Activated CD4-positive, alpha-beta T cell treated with anti-CD3 and anti-CD28 coated beads, Interleukin-2, amount 50 U/mL, for 1 hour (primary cell): ENCODE measurements around the gene SLC29A1.

ENCODE experiments used
- DNase-seq: peaks from one replicate; pipeline ENCODE4 v3.0.0-alpha.2; 2020

SLC29A1 gene

GRCh38 chr6:44270526-44271405 is 47.4 kb downstream of the SLC29A1 start:
- DNase-seq: no peak

DNA sequence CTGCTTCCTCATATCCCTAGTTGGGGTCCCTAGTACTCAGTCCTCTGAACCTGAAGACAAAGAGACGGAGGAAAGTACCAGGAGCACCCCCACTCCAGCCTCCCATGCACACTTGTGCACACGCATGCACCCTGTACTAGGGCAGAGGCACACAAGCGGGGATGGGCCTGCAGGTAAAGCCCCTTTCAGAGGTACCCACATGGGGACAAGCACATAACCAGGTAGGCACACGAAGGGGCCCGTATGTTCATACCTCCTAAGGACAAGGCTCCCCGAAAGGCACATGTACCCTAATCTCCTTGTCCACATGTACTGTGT is 48.0 kb downstream of the SLC29A1 start:
- no peak for DNase-seq

DNA sequence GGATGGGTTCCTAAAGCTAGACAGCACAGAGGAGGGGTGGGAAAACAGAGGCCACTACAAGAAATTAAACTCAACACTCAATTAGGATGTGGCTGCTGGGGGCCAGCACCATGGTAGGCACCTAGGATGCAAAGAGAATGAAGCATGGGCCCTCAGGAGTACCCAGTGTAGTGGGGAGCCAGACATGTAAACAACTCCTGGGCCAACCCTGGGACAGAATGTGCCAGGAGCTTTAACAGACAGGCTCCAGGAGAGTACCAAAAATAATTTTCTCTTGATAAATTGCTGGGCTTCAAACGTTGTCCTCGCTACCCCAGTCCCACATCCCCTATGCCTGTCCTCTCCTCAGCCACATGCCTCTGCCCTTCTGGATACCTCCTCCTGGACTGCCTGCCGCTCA is 48.5 kb downstream of the SLC29A1 start:
- no peak for DNase-seq

GRCh38 chr6:44272529-44272928 is 49.1 kb downstream of the SLC29A1 start:
- no peak for DNase-seq

- DNase-seq: no peak
Measured at GRCh38 chr6:44272999-44273566, 49.7 kb downstream of the SLC29A1 start.

DNA sequence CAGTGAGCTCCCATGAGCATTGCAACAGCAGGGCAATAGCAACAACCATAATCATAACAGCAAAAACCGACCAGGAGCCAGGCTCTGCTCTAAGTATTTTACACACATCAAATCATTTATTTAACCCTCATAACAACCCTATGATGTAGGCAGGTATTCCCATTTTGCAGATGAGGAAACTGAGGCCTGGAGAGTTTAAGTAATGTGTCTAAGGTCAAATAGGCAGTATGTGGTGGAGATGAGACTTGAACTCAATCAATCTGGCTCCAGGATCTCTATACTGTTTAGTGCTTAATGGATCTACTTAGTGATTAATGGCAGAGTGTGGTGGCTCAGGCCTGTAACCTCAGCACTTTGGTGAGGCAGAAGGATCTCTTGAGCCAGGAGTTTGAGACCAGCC is 50.2 kb downstream of the SLC29A1 start:
- DNase-seq: no peak

GRCh38 chr6:44275271-44275748 is 51.9 kb downstream of the SLC29A1 start:
- no peak for DNase-seq

- no peak for DNase-seq
Measured at GRCh38 chr6:44275749-44276648, 52.6 kb downstream of the SLC29A1 start.

GRCh38 chr6:44276667-44277640 is 53.6 kb downstream of the SLC29A1 start:
- DNase-seq: no peak

DNA sequence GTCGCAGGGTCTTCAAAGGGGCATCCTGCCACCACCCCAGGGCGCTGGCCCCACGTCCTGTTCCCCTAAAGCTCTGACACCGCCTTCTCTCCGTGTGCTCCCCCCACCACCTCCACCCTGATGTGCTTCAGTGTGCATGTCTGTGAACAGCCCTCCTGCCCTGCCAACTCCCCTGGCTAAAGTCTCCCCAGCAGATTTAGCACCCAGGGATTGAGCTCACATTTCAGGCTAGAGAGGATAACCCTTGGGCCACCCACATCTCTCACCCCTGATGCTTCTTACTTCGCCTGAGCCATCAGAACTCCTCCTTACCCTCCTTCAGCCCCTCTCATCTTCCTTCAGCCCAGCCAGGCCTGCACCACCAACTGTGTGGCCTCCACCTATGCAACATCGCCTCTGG is 54.4 kb downstream of the SLC29A1 start:
- no peak for DNase-seq

GRCh38 chr6:44278315-44278714 is 54.9 kb downstream of the SLC29A1 start:
- no peak for DNase-seq

- no peak for DNase-seq
Measured at GRCh38 chr6:44278774-44279697, 55.6 kb downstream of the SLC29A1 start.
